ENCODE data around the gene NKAIN2.

DNA sequence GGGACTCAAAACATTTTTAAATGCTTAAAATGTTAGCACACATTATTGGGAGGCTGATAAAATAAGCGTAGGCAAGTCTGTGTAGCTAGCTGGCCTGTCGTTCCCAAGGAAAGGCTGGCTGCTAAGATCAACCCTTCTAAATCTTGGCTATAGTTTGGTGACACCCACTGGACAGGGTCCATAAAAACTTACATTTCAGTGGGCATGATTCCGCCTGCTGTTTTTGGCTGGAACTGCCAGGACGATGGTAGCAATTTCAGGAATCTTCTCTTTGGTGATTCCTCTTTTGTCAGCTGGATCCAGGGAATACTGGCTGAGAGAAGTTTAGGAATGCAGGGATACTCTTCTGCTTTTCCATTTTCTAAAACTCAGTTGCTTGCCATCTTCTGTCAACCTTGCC is 162.2 kb downstream of the NKAIN2 start:
- TF ChIP-seq EZH2 (IDR thresholded peaks at IDR 0.05) (no peak), POLR2AphosphoS5 (IDR thresholded peaks at IDR 0.05; ENCODE audit: low read depth, low read length) (no peak), FOSL1 (IDR thresholded peaks at IDR 0.05; ENCODE audit: low read depth) (no peak), TCF7L2 (IDR thresholded peaks at IDR 0.05; ENCODE audit: borderline replicate concordance, extremely low read depth, insufficient read depth, insufficient read length) (no peak), POLR2A (IDR thresholded peaks at IDR 0.05; ENCODE audit: borderline replicate concordance, extremely low read depth, insufficient read depth, insufficient read length) (no peak)
- TF ChIP-seq, protein P1, sequence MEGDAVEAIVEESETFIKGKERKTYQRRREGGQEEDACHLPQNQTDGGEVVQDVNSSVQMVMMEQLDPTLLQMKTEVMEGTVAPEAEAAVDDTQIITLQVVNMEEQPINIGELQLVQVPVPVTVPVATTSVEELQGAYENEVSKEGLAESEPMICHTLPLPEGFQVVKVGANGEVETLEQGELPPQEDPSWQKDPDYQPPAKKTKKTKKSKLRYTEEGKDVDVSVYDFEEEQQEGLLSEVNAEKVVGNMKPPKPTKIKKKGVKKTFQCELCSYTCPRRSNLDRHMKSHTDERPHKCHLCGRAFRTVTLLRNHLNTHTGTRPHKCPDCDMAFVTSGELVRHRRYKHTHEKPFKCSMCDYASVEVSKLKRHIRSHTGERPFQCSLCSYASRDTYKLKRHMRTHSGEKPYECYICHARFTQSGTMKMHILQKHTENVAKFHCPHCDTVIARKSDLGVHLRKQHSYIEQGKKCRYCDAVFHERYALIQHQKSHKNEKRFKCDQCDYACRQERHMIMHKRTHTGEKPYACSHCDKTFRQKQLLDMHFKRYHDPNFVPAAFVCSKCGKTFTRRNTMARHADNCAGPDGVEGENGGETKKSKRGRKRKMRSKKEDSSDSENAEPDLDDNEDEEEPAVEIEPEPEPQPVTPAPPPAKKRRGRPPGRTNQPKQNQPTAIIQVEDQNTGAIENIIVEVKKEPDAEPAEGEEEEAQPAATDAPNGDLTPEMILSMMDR (IDR thresholded peaks at IDR 0.05 in 2 of 3, conservative IDR thresholded peaks at IDR 0.05 in 1 of 3; ENCODE audit: borderline replicate concordance in 1 of 3, insufficient read depth in 1 of 3, low read depth in 2 of 3, low read length in 2 of 3) = peak; percentile 32 to 56 (median 43); a peak in 5 of 6 replicates
- TF ChIP-seq, protein P2, sequence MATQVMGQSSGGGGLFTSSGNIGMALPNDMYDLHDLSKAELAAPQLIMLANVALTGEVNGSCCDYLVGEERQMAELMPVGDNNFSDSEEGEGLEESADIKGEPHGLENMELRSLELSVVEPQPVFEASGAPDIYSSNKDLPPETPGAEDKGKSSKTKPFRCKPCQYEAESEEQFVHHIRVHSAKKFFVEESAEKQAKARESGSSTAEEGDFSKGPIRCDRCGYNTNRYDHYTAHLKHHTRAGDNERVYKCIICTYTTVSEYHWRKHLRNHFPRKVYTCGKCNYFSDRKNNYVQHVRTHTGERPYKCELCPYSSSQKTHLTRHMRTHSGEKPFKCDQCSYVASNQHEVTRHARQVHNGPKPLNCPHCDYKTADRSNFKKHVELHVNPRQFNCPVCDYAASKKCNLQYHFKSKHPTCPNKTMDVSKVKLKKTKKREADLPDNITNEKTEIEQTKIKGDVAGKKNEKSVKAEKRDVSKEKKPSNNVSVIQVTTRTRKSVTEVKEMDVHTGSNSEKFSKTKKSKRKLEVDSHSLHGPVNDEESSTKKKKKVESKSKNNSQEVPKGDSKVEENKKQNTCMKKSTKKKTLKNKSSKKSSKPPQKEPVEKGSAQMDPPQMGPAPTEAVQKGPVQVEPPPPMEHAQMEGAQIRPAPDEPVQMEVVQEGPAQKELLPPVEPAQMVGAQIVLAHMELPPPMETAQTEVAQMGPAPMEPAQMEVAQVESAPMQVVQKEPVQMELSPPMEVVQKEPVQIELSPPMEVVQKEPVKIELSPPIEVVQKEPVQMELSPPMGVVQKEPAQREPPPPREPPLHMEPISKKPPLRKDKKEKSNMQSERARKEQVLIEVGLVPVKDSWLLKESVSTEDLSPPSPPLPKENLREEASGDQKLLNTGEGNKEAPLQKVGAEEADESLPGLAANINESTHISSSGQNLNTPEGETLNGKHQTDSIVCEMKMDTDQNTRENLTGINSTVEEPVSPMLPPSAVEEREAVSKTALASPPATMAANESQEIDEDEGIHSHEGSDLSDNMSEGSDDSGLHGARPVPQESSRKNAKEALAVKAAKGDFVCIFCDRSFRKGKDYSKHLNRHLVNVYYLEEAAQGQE (IDR thresholded peaks at IDR 0.05; ENCODE audit: low read depth) = no peak
- TF ChIP-seq, protein P3, sequence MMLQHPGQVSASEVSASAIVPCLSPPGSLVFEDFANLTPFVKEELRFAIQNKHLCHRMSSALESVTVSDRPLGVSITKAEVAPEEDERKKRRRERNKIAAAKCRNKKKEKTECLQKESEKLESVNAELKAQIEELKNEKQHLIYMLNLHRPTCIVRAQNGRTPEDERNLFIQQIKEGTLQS (IDR thresholded peaks at IDR 0.05) = no peak
